NCI-H2171 (cell line): Measurements from ENCODE around the gene ZDHHC6.
"Not testable (repeated sequence)": the region's sequence is repeated elsewhere in the genome, so short reads cannot be mapped to it uniquely, and the experiment has no call there.

Experiments
- DNase-seq: peaks from one replicate; lab custom pipeline; 2025; lab: John Stamatoyannopoulos, UW

Gene ZDHHC6

DNA sequence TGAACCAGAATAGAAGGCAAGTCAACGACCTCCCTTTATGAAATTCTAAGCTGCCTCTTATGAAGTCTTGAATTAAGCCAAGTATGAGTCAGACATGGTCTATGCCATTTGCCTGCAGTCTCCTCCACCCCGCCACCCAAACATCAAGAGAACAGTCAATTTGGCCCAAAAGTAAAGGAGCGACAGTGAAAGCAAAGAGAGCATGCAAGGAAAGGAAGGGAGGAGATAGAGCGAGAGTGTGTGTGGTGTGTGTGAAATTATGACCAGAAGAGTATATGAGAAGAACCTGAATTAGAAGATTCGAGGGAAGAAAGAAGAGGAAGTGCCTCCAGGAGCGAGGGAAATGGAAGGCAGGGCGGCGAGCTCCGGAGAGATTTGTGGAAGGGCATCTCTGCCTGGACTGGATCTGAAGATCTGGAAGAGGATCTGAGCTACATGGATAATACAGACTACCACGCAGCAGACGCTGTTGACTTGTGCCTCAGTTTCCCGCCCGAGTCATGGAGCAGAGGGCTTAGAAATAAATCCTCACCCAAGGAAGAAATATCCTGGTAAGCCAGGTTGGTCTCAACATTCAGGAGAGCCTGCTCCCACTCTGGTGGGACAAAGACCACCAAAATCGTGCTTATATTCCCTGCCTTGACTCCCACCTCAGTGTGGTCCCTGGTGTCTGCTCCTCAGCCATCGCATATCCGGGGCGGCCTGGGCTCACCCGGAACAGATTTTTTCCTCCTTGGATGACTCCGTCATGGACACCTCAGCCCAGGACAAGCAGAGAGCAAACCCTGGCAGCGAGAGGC is 459 bp downstream of the ZDHHC6 start:
- no peak for DNase-seq

GRCh38 chr10:112442063-112442462 is 4.7 kb downstream of the ZDHHC6 start:
- no peak for DNase-seq

- no peak for DNase-seq
Observed at GRCh38 chr10:112441520-112441919, 5.2 kb downstream of the ZDHHC6 start.

- no peak for DNase-seq
Observed at GRCh38 chr10:112438356-112438755, 8.4 kb downstream of the ZDHHC6 start.

DNA sequence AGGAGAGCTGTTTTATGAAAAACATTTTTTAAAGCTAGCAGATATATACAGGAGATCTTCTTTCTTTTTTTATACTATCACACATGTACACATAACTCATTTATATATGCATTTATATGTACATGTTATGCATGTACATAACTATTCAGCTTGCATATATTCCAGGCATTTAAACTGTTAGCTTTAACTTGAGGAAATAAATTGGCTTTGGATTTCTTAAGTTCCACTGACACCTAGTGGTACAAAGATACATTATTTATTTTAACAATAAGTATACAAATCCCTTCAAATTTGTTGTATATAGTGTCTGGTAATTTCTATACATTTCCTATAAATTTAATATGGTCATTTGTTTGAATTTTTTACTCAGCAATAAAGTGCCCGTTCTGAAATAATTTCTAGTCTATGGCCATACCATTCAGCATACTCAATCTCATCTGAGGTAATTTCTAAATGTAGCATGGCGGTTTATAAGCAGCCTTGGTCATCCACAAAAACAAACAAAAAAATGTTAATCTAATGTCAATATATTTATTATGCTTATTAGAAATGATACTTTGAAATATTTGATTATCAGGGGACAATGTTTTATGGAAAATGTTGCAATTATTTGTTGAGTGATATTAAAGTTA is 11.6 kb downstream of the ZDHHC6 start:
- DNase-seq, result no peak

- DNase-seq, result no peak
Observed at GRCh38 chr10:112433136-112433535, 13.6 kb downstream of the ZDHHC6 start.

DNA sequence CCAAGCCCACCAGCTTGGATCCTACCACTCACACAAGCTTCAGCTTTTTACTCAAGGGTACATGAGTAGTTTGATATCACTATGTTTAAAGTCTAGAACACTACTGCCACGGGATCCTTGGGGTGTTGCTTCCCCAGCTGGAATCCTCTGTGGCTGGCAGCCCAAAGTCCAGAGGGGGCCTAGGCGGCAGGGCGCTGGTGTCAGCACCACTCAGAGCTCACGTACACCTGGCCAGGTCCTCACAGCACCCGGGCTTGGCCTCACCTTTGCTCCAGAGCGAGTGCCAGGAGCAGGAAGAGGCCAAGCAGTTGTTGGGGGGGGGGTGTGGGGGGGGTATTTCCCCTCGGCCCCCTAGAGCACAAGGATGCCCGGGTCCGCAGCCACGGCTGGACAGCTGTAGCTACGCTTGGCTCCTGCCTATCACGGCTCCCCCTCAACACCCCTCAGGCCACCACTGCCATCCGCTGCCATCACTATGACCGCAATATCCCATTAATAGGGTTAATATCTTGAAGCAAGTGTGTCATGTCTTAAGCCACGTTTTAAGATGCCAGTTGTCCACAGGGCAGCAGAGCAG is 17.0 kb downstream of the ZDHHC6 start:
- no peak for DNase-seq

DNA sequence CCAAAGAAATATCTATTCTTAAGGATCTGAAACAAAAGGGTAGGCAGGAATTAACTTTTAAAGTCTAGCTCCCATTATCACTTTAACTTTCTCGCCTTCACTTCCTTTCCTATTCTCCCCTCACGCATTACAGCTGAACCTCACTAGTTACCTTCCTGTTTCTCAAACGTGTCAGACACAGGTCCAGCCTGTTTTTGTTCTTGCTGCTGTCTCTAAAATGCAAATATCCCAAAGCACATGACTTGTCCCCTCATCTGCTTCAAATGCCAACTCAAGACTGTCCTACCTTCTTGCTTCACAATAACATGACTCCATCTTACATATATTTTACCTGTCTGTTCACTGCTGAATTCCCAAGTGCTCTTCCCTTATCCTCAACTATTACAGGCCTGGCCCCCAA is 17.6 kb downstream of the ZDHHC6 start:
- DNase-seq, result no peak

GRCh38 chr10:112426111-112426510 is 20.6 kb downstream of the ZDHHC6 start:
- no peak for DNase-seq

DNA sequence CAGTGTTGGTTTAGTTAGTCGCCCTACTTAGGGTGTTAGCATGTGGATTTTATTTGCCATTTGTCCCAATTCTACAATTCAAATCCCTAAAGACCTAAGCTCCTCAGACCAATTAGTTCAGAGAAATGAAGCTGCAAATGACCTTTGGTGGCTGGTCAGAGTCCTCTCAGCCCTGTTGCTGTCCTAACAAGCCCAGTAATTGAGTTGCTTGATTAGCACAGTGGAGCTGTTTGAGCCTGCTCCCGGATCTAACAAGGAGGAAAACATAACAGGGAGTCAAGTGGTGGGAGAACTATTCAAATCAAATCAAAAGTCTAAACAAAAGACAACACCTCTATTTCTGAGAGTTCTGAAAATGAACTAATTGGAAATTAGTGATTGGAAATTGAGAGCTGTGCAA is 22.1 kb downstream of the ZDHHC6 start:
- DNase-seq, result no peak

- DNase-seq, result no peak
Observed at GRCh38 chr10:112421731-112422130, 25.0 kb downstream of the ZDHHC6 start.

DNA sequence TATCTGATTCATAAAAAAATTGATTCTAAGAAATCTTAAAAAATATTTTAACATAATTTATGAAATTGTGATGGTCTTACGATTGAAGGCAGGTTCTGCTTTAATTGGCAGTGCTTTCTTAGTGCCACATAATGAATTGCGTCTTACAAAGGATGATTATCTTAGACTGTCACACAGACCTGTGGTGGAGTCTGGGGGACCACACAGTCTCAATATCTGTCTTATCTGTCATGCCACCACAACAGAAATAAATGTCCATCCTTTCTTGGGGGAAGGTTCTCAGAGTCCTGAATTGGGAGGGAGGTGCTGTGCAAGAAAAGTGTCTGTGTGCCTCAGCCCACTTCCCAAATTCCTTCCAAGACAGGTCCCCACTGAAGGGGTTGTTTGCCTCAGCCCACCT is 34.0 kb downstream of the ZDHHC6 start:
- DNase-seq, result no peak

- DNase-seq, result no peak
Observed at GRCh38 chr10:112409755-112410154, 37.0 kb downstream of the ZDHHC6 start.

- no peak for DNase-seq
Observed at GRCh38 chr10:112409299-112409698, 37.4 kb downstream of the ZDHHC6 start.

- DNase-seq, result no peak
Observed at GRCh38 chr10:112407696-112408095, 39.0 kb downstream of the ZDHHC6 start.

GRCh38 chr10:112406806-112407205 is 39.9 kb downstream of the ZDHHC6 start:
- DNase-seq, result not testable (repeated sequence)

DNA sequence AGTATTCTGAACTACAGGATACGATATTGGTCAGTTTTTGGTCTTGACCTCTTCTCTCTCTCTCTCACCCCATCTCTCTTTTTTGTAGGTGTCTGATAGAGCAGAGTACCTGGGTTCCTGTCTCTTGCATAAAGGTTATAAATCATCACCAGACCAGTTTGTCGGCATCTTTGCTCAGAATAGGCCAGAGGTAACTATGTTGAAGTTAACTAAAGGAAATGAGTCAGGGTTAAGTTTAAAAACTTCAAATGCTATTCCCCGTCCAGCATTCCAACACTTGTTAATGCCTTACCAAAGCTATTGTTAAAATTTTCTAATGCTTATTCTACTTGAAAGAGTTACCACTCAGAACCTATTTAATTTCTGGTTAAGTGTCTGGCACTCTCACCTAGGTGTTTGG is 42.1 kb downstream of the ZDHHC6 start:
- DNase-seq, result no peak

DNA sequence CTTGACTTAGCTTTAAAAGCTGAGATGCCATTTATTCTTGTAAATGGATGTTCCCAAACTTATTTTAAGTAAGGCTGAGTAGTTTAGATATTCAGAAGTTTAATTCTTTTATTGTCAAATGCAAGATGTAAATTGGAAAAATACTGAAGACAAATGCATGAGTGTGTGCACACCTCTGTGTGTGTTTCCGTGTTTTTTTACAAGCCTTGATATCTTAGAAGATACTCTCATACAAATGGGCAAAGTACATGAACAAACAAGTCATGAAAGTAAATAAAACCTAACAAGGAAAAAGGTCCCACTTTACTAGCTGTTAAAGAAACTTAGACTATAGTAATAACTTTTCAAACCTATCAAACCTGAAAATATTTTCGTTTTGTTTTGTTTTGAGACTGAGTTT is 43.8 kb downstream of the ZDHHC6 start:
- DNase-seq, result no peak

- DNase-seq, result no peak
Observed at GRCh38 chr10:112397592-112397991, 49.1 kb downstream of the ZDHHC6 start.

DNA sequence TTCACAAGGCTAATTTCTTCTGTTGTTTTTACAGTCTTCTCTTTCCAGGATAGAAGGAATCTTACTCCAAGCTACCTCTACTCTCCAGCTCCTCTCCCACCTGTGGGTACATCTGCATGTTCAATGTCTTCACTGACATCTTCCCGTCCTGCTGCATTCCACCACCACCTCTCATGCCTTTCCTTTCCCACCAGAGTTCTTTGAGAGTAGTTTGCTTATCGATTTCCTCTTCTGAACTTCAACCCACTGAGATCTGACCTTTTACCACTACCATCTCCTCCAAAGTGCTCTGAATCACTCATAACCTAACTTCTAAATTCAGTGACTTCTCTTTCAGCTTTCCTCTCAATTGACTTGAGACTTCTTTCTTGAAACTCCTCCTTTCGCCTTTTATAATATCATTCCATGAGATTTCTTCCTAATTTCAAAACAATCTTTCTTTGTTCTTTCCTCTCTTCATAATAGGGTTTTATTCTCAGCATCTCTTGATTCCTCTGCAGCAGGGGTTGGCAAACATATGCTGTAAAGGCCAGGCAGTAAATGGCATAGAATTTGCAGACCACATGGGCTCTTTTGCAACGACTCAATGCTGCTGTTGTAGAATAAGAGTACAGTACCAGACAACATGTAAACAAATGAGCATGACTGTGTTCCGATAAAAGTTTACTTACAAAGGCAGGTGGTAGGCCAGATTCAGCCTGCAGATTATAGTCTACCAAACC is 50.7 kb downstream of the ZDHHC6 start:
- DNase-seq, result no peak

DNA sequence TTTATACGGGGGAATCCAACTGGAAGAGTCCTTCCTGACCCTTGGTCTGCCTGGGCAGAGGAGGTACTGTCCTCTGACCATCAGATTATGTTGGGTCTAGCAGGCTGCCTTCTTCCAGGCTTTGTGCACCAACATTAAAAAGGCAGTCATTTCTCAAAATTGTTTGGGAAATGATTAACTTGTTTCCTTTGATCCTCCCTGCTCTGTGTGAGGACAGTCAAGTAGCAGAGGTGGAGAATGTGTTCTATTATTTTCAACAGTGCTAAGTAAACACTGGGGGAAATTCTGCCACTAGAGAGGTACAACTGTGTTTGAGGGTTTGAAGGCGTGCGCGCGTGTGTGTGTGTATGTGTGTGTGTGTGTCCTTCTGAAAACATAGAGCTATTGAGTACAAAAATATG is 52.2 kb downstream of the ZDHHC6 start:
- DNase-seq, result no peak

GRCh38 chr10:112393827-112394226 is 52.9 kb downstream of the ZDHHC6 start:
- DNase-seq, result no peak

GRCh38 chr10:112393341-112393740 is 53.4 kb downstream of the ZDHHC6 start:
- DNase-seq, result no peak
